Islet of Langerhans (tissue), 1 donor: ENCODE measurements around the gene ALCAM.
A peak's percentile ranks its signal among the peaks of the same experiment; 100 is the strongest.

Experiments used
- FAIRE-seq: peaks from one replicate; lab custom pipeline; 2011; peaks lifted over from hg19 to GRCh38; lab: Jason Lieb, UNC

ALCAM gene

DNA sequence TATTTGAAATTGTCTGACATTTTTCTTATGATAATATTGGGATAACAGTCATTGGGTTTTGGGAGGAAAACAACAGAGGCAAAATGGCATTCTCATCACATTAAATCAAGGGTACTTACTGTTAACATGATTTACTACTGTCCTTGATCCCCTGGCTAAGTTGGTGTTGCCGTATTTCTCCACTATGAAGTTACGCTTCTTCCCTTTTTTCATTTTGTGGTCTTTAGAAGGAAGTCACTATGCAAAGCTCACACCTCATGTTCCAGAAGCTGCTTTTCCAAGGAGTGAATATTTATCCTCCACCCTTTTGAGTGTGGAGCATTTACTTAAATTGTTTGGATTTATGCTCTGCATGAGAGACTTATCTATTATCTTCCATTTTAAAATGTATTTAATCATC, 63.7 kb downstream of the ALCAM start:
- FAIRE-seq = no peak

DNA sequence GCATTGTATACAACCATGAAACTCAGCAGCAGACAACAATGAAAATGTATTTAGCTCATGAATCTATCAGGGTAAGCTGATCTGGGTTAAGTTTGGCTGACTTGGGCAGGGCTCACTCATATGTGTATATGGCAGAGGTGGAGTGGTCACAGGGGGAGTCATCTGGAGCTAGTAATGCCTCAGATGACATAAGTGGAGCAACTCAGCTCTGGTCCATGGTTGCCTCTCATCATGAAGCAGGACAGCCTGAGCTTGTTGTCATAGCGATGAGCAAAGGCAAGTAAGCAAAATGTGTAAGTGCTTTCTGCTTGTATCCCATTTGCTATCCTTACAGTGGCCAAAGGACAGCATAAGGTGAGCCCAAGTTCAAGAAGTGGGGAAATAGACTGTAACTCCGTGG, 64.5 kb downstream of the ALCAM start:
- FAIRE-seq = no peak

DNA sequence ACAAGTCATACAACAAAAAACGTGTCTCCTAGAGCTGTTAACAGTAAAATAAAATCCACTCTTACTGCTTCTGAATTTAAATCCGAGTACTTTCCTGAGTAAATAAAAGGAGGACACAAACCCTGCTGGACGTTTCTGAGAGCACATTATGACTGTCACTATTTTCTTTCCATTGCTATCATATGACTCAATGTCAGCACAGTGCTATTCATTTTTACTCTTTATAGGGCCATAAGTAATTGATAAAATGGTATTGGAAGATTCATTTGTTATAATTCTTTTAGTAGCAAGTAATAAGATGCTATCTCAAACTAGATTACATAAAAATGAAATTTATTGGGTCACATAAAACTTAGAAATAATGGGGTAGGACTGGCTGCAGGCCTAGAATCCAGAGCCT, 68.6 kb downstream of the ALCAM start:
- peak; percentile 53 for FAIRE-seq

DNA sequence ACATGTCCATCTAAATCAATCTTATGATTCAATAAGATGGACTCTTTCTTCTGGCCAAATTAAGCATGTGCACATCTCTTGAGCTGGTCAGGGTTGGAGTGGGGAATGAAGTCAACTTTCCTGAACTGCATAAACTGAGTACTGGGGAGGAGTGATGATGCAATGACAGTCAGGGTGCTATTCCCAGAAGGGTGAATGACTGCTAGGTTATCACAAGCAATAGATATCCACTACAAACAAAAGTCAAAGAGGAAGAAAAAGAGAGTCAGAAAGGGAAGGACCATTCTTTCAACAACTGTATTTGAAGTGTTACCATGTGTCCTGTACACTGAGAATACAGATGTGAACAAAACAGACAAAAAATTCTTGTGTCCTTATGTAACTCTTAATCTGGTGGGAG, 70.0 kb downstream of the ALCAM start:
- FAIRE-seq = no peak

DNA sequence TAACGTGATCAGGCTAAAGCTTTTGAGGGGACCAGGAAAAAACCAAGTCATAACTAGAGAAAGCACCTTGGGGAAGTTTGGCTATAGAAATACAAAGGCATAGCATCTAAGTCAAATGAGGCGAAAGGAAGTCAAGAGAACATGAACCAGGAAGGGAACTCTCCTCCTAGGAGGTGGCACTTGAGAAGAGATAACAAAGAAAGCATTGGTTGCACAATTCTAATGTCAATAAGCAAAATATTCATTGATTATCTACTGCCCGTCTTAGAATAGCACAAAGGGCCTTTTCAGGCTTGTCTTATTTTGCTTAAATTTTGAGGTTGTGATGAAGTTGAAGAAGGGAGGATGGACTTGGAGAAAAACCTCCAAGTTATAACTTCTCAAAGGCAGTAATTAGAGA, 73.4 kb downstream of the ALCAM start:
- FAIRE-seq = no peak

DNA sequence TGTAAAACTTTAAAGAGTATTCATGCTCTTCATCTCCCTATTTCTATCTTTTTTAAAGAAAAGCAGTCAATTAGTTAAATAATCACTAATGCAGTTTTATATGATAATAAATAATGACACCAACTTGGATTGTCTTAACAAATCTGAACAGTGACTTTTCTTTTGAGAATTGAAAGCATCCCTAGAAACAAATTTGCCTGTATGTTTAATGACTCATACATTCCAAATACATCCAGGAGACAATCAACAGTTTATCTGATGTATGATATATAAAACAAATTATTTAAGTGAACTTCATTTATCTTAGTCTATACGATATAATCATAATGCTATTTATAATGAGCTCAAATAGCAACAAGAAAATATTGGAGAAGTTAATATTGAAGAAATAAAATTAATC, 78.0 kb downstream of the ALCAM start:
- FAIRE-seq = peak; percentile 94

DNA sequence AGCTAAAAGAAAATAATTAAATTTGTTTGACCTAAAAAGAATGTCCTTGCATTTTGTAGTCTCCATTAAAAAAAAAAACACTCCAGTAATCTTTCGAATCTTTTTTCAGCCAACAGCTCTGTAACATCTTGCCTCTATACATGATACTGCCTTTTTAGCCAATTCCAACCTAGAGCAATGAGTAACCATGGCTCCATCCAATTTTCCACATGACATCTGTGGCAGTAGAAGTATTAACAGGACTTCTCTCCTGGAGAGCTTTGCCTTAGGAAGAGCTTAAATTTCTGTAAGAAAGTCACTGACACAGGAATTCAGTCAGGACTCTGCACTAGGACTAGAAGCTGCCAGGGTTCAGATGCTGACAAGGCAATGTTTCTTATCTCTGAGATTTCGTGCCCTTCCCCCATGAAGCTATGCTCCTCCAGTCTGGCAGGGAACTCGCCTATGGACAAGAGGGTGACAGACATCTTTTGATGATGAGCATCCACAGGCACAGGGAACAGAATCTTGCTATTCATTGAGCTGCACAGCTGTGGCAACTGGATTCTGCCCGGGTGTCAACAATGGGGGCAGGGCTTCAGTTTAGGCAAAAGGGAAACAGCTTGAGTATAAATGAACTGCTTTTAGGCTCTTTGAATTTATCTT, 81.8 kb downstream of the ALCAM start:
- FAIRE-seq = no peak

DNA sequence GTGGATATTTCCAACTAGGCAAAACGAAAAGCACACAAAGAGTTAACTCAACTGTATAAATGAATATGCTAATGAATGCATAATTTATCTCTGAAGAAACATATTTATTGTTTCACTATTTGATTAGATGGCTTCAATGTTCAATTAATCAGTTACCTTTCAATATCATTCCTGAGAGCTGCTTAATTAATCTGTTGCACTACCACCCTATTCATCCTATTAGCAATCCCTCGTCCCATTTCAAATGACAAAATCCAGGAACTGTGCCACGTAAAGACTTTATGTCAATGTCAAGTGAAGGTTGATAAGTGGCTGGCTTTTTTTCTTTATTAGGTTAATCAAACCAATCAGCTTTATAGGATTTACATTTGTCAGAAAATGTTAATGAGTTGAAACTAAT, 82.7 kb downstream of the ALCAM start:
- FAIRE-seq = no peak

DNA sequence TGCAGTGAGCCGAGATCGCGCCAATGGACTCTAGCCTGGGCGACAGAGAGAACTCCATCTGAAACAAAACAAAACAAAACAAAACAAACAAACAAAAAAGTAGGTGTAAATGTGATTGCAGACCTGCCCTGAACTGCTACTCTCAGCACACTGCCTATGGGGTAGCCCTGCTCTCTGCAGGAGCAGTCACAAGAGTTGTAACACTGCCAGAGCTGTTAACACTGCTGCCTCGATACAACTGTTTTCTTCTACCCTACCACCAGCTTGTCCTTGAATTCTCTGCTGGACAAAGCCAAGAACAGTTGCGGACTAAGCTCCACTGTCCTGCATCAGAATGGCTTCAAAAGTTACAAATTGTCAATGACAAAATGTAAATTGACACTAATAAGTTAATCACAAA, 89.3 kb downstream of the ALCAM start:
- FAIRE-seq = no peak

DNA sequence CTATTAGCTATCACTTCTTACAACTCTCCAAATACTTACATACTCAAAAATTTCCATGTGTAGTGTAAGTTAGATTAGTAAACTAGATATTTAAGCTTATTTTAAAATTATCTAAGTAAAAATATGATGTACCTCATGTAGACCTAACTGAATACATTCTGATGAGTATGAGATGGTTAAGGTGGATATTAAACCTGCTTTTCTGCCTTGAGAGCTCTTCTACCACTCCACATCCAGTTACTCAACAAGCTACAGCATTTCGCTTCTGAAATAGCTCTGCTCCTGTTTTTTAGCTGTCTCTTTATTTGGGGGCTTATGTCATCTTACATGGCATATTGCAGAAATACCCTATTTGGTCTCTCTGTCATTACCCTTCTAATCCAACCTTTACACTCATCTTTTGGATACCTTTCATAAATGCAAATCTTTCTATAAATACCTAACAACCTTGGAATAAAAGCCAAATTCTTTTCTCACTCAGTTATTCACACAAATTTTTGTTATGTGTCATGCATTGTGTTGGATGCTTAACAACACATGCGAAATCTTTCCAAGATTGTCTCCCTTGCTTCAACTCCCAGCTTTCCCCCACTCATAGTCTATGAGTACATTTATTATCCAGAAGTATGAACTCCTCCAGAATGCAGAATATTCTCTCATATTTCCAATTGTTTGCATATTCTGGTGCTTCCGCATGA, 92.0 kb downstream of the ALCAM start:
- no peak for FAIRE-seq

DNA sequence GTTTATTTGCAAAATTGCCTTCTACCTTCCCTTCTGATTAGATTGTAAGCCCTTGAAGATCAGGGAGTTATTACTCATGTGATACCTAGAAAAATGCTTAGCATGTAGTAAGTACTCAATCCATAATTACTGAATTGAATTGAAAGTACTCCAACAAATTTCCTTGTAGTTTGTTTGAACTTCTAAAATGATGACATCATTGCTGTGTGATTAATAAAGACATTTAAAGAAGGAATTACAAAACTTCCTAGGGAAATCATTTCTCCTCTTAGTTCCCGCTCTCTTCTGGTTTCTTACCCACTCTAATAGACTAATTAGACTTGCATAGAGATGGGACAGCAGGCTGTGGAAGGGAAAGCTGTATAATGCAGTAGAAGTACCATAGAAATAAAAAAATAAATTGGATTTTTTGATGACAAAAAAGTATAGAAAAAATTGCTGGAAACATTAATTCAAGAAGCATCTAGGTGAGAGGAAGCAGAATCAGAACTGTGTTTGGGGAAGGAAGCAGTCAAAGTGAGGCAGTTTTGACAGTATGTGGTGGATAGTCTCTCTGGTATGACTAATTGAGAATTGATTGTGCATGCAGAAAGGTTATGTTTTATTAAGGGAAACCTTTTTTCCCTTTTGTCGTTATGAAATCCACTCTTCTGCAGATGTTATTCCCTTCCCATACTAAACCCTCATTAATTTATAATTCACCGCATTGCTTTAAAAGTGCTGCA, 93.0 kb downstream of the ALCAM start:
- no peak for FAIRE-seq

DNA sequence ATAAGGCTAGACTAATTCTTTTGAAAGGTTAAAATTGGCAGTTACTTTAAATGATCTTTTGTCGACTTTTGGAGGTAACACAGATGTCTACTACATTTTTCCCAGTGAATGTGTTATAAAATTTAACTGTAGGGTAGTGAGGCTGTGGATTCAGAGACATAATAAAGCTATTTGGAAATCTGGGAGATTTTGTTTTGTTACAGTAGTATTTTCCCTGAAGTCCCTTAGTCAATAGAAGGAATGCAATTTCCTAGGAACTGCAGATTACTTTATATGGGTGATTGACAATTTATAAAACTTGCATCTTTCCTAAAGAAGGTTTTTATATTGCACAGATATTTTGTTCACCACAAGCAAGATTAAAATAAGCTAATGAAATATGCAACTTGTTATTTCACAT, 96.9 kb downstream of the ALCAM start:
- FAIRE-seq = no peak

DNA sequence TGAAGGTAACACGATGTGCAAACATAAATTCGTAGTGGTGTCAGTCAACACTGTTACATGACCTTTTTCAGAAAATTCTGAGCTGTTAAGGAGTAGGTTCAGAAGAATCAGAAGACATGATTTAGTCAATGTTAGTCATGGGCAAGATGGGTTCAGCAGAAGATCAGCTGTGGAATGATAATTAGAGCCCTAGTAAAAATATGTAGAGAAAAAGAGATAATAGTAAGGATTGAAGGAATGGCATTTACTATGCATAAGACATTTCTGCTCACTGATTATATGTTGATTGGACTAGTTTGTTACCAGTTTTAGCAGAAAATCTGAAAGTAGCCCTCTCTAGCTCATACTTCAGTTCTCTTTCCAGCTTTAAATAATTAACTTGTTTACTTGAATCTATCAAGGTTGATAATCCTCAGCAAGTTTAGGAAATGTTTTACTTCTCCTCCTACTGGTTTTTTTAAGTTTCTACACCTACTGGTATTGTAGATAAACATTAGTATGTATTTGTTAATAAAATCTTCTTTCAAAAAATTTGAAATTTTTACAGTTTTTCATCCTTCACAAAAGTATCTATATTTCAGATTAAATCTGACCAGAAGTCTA, 98.6 kb downstream of the ALCAM start:
- peak; percentile 79 for FAIRE-seq

DNA sequence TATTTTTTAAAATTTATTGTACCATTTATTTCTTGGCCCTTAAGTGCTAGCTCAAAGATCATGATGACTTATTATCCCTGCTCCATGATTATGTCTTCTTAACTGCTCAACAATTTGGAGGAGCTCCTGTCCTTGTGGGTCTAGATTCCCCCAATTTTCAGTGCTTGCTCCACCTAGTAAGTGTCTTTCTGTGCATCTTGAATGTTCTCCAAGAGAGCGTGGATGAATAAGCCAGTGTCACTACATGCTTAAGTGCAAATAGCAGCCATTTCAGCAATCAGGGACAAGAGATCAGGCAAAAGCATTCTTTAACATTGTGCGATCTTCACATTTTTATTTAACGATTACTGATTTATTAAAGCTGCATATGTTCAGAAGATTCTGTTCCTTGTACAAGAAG, 99.4 kb downstream of the ALCAM start:
- no peak for FAIRE-seq

DNA sequence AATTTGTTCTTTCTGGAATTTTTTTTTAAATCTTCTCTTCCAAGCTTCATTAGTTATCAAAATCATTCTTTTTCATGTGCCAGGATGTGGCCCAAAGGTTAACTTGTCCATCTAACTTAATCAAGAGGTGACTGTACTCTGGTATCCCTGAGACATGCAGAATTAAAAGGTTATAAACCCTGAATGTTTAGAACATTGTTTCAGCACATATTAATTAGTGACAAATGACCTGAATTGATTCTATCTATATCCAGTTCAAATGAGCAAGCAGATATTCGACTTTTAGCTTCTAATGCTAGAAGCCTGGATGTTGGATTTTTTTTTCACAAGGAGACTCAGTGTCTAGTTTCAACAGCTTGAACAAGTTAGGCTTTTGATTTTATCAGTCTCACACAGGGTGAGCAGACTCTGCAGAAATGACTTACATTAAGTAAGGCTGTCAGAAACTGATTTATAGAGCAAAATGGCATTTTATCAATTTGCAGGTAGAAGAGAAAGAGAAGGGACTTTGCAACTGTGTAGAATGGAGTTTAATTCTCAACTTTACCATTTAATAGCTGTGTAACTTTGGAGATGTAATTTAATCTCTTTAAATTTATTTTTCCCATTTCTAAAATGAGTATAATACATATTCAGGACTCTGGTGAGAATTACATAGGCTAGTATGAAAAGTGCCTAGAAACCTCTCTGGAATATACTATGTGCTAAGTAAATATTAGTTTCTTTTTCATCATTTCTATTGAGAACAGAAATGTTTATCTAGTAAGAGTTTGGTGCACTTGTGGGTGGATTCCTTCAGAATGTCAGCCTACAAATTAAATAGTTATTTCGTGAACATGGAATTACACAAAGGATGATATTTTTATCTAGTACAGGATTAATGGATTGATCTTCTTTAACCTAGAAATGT, 100.0 kb downstream of the ALCAM start:
- FAIRE-seq = no peak

DNA sequence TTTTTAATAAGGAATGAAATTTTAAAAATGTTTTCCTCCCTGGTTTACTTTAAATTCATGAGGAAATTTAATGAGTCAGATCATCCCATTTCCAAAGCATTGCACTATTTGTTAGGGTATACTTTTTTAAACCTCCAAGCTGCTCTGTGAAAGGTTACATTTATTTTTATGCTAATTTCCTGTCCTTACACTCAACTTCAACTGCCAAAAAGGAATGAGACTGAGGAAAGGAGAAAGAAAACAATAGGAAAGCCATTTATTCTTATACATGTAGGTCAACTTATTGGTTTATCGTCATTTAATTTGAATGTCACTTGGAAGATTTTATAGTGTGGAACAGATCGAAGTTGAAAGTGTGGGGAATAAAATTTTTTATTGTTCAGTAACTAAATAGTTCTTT, 104.1 kb downstream of the ALCAM start:
- peak; percentile 5 for FAIRE-seq

DNA sequence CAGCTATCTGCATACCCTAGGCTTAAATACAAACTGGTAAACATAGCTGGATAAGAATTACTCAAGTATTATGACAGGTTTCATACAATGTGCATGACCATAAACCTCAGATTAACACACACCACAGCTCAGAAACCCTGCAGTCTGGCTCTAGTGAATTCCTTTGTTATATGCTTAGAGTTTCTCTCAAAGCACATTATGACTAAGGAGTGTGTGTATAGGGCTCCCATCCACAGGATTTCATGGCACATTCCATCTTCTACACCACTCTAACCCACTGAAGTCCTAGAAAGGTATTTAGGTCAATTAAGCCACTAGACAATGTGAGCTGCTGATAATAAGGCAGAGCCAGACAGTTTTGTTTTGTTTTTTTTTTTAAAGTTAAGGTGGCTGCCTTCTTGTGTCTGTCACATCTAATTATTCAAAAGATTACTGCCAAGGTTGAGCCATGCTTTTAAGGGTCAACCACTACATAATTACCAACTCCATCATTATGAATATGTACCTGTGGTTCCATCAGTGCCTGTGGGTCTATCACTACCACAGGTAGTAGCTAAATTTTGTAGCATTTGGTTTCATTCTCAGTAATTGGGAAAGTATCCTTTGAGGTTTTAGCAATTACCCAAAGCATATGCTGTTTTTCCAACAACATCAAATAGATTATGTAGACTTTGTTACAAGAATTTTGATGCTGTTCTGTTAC, 107.0 kb downstream of the ALCAM start:
- no peak for FAIRE-seq

DNA sequence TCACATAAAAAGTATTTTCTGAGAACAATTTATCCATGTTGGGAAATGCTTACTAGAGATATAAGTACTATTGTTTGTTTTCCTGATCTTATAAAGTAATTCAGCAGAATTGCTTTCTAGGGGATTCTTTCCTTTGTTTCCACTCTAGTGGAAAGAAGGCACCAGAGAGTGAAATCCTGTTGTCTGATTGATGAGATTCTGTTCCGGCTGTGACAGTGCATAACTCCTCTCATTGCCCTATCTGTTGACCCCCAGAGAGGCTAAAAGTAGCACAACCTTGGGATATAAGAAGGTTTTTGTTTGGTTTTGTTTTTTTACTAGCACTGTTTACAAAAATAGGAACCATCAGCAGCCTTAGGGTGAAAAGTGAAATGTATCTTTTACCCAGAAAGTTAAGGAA, 114.1 kb downstream of the ALCAM start:
- peak; percentile 36 for FAIRE-seq

DNA sequence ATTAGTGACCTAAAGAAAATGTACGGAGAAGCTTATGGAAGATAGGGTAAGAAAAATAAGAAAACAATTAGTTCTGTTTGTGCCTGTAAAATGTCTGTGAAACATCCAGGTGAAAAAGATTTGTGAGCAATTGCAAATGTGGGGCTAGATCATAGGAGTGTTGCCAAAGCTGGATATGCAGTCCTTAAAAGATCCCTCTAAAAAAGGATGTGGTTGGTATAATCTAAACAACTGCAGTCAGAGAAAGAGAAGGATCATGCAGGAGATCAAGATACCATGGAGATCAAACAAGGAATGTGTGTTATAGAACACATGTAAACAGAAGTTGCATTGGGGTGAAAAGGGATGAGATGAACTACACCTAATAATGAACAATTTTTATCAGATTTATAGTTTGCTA, 116.8 kb downstream of the ALCAM start:
- FAIRE-seq = no peak

DNA sequence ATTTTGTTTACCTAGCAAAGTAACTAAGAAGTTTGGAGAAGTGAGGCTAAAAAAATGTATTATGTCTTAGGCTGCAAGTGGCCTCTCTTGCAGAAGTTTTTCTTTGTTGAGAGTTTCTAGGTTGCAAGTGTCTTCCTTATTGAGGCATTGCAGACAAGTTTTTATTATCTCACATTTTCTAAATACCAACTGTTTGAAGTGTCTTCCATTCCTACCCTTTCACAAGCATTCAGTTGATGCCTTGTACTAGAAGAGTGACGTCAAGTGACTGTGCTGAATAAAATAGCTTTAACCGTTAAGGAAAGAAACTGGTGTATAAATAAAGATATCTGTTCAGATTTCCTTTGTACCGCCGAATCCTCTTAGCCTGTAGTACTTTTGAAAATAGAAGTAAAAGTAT, 123.3 kb downstream of the ALCAM start:
- no peak for FAIRE-seq

DNA sequence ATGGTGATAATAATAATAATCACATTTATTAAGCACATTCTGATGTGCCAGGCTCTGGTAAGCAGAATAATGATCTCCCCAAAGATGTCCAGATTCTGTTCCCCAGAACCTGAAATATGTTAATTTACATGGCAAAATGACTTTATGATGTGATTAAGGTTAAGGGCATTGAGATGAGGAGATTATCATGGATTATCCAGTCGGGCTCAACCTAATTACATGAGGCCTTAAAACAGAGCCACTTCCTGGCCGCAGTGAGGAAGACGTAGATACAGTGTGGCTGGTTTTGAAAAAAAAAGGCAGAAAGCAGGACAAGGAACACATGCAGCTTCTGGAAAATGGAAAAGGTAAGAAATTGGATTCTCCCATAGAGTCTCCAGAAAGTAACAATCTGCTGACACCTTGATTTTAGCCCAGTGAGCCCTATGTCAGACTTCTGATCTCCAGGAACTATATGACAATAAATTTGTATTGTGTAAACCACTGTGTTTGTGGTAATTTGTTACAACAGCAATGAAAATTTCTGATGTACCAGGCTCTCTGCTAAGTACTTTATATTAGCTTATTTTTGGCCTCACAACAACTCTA, 126.7 kb downstream of the ALCAM start:
- no peak for FAIRE-seq
